Astrocyte (in vitro differentiated cells and primary cell): ENCODE measurements around the gene DUS1L. TPM values are rescaled to one million over a fixed set of nuclear protein-coding genes. Genes with fewer than 3 reads are reported as not detected.

Experiments used
- DNase-seq: peaks from one replicate; pipeline ENCODE4 v3.0.0-alpha.2; 2010; ENCODE audit warnings: low read depth
- FAIRE-seq: peaks from 2 replicates; lab custom pipeline; 2011; peaks lifted over from hg19 to GRCh38; lab: Jason Lieb, UNC
- H2AFZ ChIP-seq: 2 replicates; pipeline ENCODE4 v1.6.0; 2012; ENCODE audit warnings: low read depth, low read length, inconsistent platforms
- H3K27ac ChIP-seq: 2 replicates; pipeline ENCODE4 v1.5.1; 2011; ENCODE audit warnings: low read depth, low read length, inconsistent platforms
- H3K27me3 ChIP-seq: 2 replicates; pipeline ENCODE4 v1.6.0; 2011; ENCODE audit warnings: low read length, inconsistent platforms; ENCODE audit not compliant: insufficient read depth
- H3K36me3 ChIP-seq: 2 replicates; pipeline ENCODE4 v1.5.1; 2011; ENCODE audit warnings: low read length, inconsistent platforms; ENCODE audit not compliant: insufficient read depth
- H3K4me1 ChIP-seq: 2 replicates; pipeline ENCODE4 v1.5.1; 2011; ENCODE audit warnings: low read length, inconsistent platforms; ENCODE audit not compliant: insufficient read depth
- H3K4me2 ChIP-seq: 2 replicates; pipeline ENCODE4 v1.6.0; 2012; ENCODE audit warnings: low read length, inconsistent platforms
- H3K4me3 ChIP-seq: 2 replicates; pipeline ENCODE4 v1.5.1; 2011; ENCODE audit warnings: low read depth, mild to moderate bottlenecking, low read length, inconsistent platforms; ENCODE audit not compliant: insufficient read depth
- H3K79me2 ChIP-seq: 2 replicates; pipeline ENCODE4 v1.6.0; 2012; ENCODE audit warnings: mild to moderate bottlenecking, low read length, inconsistent platforms; ENCODE audit not compliant: insufficient read depth
- H3K9ac ChIP-seq: 2 replicates; pipeline ENCODE4 v1.6.0; 2012; ENCODE audit warnings: mild to moderate bottlenecking, low read length, inconsistent platforms
- H3K9me3 ChIP-seq: 2 replicates; pipeline ENCODE4 v1.5.1; 2012; ENCODE audit warnings: low read depth, mild to moderate bottlenecking, low read length, inconsistent platforms; ENCODE audit not compliant: insufficient read depth
- H4K20me1 ChIP-seq: 2 replicates; pipeline ENCODE4 v1.6.0; 2012; ENCODE audit warnings: low read length, inconsistent platforms; ENCODE audit not compliant: insufficient read depth
- H3K27ac Mint-ChIP-seq: one replicate; pipeline ENCODE4 v1.8.0; 2021; ENCODE audit warnings: mild to moderate bottlenecking, mixed read lengths; ENCODE audit not compliant: unreplicated experiment
- H3K27me3 Mint-ChIP-seq: one replicate; pipeline ENCODE4 v1.8.0; 2021; ENCODE audit warnings: low read depth, mixed read lengths; ENCODE audit not compliant: unreplicated experiment
- H3K36me3 Mint-ChIP-seq: one replicate; pipeline ENCODE4 v1.8.0; 2021; ENCODE audit warnings: low read depth, mixed read lengths; ENCODE audit not compliant: unreplicated experiment
- H3K4me1 Mint-ChIP-seq: one replicate; pipeline ENCODE4 v1.8.0; 2021; ENCODE audit warnings: low read depth, mixed read lengths; ENCODE audit not compliant: unreplicated experiment
- H3K4me3 Mint-ChIP-seq: one replicate; pipeline ENCODE4 v1.8.0; 2021; ENCODE audit warnings: mild to moderate bottlenecking, moderate library complexity, mixed read lengths; ENCODE audit not compliant: unreplicated experiment
- H3K9me3 Mint-ChIP-seq: one replicate; pipeline ENCODE4 v1.8.0; 2021; ENCODE audit warnings: mild to moderate bottlenecking, mixed read lengths; ENCODE audit not compliant: unreplicated experiment
- CTCF ChIP-seq: IDR thresholded peaks from 2 replicates; pipeline ENCODE4 v1.5.1; 2011; ENCODE audit warnings: low read depth, mild to moderate bottlenecking, inconsistent platforms, low read length, moderate library complexity; ENCODE audit not compliant: insufficient read depth
- EZH2 ChIP-seq: IDR thresholded peaks from 2 replicates; pipeline ENCODE4 v1.6.1; 2012; ENCODE audit warnings: mild to moderate bottlenecking, low read length, inconsistent platforms; ENCODE audit not compliant: insufficient read depth
- total RNA-seq: library from RNA; stranded (reverse); gene quantifications from 2 replicates; pipeline ENCODE4 v1.2.1, GENCODE V29; 2021

DUS1L gene
- total RNA-seq, 1 donor from 2014 or later, result 55.1 TPM

- Histone ChIP-seq H3K4me1 (no peaks in the 10 kb centered on the region), H3K4me2 (no peak overlapping the region), H3K27me3 (no peaks in the 10 kb centered on the region), H4K20me1 (no peaks in the 10 kb centered on the region), H3K79me2 (no peaks in the 10 kb centered on the region), H3K9ac (no peak overlapping the region), H3K4me3 (no peak overlapping the region), H3K9me3 (no peaks in the 10 kb centered on the region), H3K36me3 (no peaks in the 10 kb centered on the region), H3K27ac (no peak overlapping the region), H2AFZ (no peak overlapping the region)
- Mint-ChIP-seq H3K27ac (no peak overlapping the region), H3K4me1 (no peaks in the 10 kb centered on the region), H3K36me3 (no peaks in the 10 kb centered on the region), H3K9me3 (no peaks in the 10 kb centered on the region), H3K4me3 (no peak overlapping the region), H3K27me3 (no peaks in the 10 kb centered on the region)
- no peak for FAIRE-seq
- DNase-seq, result no peak
- no peak for TF ChIP-seq CTCF
- TF ChIP-seq EZH2, result no peak
These were observed 52.3 kb downstream of the DUS1L start for GRCh38 chr17:82013341-82013740.

- Histone ChIP-seq H3K4me2 (no peak overlapping the region), H3K36me3 (no peaks in the 10 kb centered on the region), H3K27me3 (no peaks in the 10 kb centered on the region), H3K4me1 (peaks cover 1% of the 10 kb centered on the region), H3K9ac (no peak overlapping the region), H2AFZ (no peak overlapping the region), H3K9me3 (no peaks in the 10 kb centered on the region), H3K79me2 (no peaks in the 10 kb centered on the region), H3K4me3 (no peak overlapping the region), H3K27ac (no peak overlapping the region), H4K20me1 (no peaks in the 10 kb centered on the region)
- FAIRE-seq (no peak), DNase-seq (no peak)
- no peaks in the 10 kb centered on the region for H3K27me3 Mint-ChIP-seq
- no peaks in the 10 kb centered on the region for H3K9me3 Mint-ChIP-seq
- no peak overlapping the region for H3K27ac Mint-ChIP-seq
- no peaks in the 10 kb centered on the region for H3K36me3 Mint-ChIP-seq
- no peak for TF ChIP-seq EZH2
- no peak for TF ChIP-seq CTCF
- H3K4me3 Mint-ChIP-seq, result no peak overlapping the region
- no peaks in the 10 kb centered on the region for H3K4me1 Mint-ChIP-seq
These were observed 52.8 kb downstream of the DUS1L start for GRCh38 chr17:82012640-82013295.

- no peaks in the 10 kb centered on the region for H3K27me3 ChIP-seq
These were observed 53.4 kb downstream of the DUS1L start for GRCh38 chr17:82012261-82012639.

More at GRCh38 chr17:82012261-82012639, 53.4 kb downstream of the DUS1L start:
- Histone ChIP-seq H3K4me1 (peaks cover 7% of the 10 kb centered on the region), H4K20me1 (no peaks in the 10 kb centered on the region), H2AFZ (no peak overlapping the region), H3K9me3 (no peaks in the 10 kb centered on the region), H3K79me2 (no peaks in the 10 kb centered on the region), H3K9ac (no peak overlapping the region), H3K36me3 (no peaks in the 10 kb centered on the region), H3K4me2 (no peak overlapping the region), H3K27ac (no peak overlapping the region), H3K4me3 (no peak overlapping the region)
- H3K4me3 Mint-ChIP-seq, result no peak overlapping the region
- FAIRE-seq (no peak), DNase-seq (no peak)
- no peaks in the 10 kb centered on the region for H3K4me1 Mint-ChIP-seq
- no peak for TF ChIP-seq CTCF
- H3K36me3 Mint-ChIP-seq, result no peaks in the 10 kb centered on the region
- no peaks in the 10 kb centered on the region for H3K9me3 Mint-ChIP-seq
- no peaks in the 10 kb centered on the region for H3K27me3 Mint-ChIP-seq
- no peak overlapping the region for H3K27ac Mint-ChIP-seq
